Hematopoietic multipotent progenitor cell treated with erythropoietin and hydrocortisone succinate and interleukin-3 and kit ligand, for 6 days (in vitro differentiated cells): ENCODE measurements around the gene BATF2.

Source experiments
- DNase-seq: peaks from one replicate; pipeline ENCODE4 v3.0.0-alpha.2; 2015

Gene BATF2

DNA sequence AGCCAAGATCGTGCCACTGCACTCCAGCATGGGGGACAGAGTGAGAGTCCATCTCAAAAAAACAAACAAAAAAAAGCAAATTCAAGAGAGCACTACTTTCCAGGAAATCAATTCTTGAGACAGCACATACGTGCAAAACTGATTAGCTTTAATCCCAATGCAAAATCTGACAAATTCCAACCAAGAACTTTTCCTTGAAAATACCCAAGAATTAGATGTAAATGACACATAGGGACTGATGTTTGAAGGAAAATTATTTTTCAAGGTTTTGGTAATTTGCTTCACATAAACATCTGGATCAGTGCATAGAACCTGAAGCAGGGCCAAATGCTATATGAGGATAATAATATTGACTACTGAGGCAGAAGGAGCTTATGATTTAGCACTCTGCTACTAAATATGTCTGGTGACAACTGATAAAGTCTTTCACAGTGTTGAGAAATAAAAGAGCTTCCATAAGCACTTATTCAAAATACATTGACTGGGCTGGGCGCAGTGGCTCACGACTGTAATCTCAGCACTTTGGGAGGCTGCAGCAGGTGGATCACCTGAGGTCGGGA, 33.6 kb downstream of the BATF2 start:
- no peak for DNase-seq

DNA sequence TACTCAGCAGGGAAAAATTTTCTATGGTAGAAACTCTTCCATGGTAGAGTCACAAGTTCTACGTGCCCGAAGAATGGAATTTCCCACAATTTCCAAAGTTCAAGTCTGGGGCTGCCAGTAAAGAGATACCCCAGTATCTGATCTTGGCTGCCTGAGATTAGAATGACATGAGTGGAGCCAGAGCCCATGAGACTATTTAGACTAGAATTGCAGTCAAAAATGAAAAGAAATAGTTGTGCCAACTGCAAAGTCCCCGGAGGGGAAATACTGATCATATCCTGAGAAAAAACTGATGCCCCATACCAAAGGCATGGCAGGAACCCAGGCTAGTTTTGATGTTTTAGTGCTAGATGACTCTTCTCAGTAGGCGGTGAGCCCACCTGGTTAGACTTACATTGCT, 36.1 kb downstream of the BATF2 start:
- peak; percentile 18 for DNase-seq

DNA sequence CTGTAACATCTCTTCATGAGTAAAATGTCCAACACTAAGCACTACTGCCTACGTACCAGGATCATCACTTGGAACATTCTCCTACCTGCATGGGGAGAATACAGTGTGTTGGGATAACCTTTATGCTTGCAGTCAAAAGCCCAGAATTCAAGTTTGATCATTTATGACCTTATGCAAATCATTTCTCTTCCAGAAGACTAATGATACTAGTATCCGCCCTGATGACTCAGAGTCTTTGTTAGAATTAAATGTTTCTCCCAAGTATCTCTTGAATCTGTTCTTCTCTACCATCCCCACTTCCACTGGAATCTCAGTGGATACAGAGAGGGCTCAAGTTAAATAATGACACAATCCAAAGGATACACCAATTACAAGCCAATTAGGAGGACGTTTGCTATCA, 37.3 kb downstream of the BATF2 start:
- no peak for DNase-seq

DNA sequence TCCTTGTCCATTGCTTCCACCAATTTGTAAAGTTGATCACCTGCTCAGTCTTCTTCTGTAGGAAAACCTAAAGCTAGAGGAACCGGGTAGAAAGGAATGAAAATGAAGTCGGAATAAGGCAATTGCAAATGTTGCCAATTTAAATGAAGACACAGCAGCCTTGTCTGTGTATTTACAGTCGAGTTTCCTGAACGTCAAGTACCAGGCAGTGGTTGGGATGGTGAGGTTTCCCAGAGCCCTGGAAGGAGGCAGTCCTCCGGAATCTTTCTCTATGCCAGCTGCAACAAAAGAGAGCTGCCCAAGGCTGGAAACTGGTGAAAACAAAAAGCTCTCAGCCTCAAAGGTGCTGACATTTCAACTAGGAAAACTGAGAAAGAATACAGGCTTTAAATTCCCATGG, 42.6 kb downstream of the BATF2 start:
- no peak for DNase-seq

DNA sequence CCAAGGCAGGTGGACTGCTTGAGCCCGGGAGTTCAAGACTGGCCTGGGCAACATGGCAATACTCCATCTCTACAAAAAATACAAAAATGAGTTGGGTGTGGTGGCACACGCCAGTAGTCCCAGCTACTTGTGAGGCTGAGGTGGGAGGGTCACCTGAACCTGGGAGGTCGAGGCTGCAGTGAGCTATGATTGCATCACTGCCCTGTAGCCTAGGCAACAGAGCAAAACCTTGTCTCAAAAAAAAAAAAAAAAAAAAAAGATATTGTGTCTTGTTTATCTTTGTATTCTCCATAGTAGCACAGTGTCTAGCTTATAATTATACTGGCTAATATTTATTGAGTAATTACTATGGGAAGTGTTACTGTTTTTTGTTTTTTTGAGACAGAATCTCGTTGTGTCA, 45.2 kb downstream of the BATF2 start:
- DNase-seq: no peak

DNA sequence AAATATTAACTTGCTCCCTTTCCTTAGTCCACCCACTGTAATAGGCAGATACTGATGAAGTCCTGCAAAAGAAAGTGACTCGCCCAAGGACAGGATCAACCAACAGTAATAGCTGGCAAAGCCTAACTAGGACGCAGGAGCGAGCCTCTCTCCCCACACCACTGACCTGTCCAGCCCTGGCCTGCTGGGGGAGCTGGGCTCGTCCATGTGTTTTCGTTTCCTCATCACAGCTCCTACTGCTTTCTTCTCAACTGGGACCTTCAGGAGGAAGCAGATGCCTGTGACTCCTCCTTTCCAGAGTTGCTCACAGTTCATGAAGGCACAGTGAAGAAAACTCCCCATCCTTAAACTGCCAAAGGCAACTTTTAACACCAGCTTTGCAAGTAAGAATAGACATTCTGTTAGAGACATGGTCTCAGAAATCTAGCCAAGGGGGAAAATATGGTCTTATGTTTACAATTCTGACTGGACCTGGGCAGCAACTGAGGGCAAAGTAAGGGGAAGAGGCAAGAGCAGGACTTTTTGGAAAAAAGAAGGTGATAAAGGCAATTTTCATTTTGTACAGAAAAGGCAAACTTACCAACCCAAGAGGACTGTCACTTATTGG, 49.5 kb downstream of the BATF2 start:
- DNase-seq: no peak
